Measurements from ENCODE around the gene EFNA3.
A peak's percentile ranks its signal among the peaks of the same experiment; 100 is the strongest.

EFNA3 gene, protein sequence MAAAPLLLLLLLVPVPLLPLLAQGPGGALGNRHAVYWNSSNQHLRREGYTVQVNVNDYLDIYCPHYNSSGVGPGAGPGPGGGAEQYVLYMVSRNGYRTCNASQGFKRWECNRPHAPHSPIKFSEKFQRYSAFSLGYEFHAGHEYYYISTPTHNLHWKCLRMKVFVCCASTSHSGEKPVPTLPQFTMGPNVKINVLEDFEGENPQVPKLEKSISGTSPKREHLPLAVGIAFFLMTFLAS

GRCh38 chr1:155078469-155079209 lies at the start of gene EFNA3:
Gene EFNA3 (plus strand): TSS chr1:155078837. CDS start chr1:155078942, 105 bp downstream.
- Mint-ChIP-seq H3K36me3 (ENCODE audit: low read depth) (no peaks in the 10 kb centered on the region), H3K27ac (peak within 1 kb of the TSS; percentile 53), H3K4me1 (ENCODE audit: low read depth) (peaks cover 43% of the 10 kb centered on the region), H3K4me3 (peak within 1 kb of the TSS; percentile 65), H3K9me3 (no peaks in the 10 kb centered on the region), H3K27me3 (peaks cover 36% of the 10 kb centered on the region)
- peak; percentile 83 for DNase-seq

GRCh38 chr1:155029513-155030242 lies 49.0 kb upstream of the EFNA3 start:
- H3K9me3 Mint-ChIP-seq, result no peaks in the 10 kb centered on the region
- H3K27me3 Mint-ChIP-seq, result no peaks in the 10 kb centered on the region
- no peak overlapping the region for H3K27ac Mint-ChIP-seq

GRCh38 chr1:155030243-155030795 lies 48.3 kb upstream of the EFNA3 start:
- no peak for DNase-seq
- Mint-ChIP-seq H3K36me3 (ENCODE audit: low read depth) (no peaks in the 10 kb centered on the region), H3K4me1 (ENCODE audit: low read depth) (no peaks in the 10 kb centered on the region), H3K27me3 (no peaks in the 10 kb centered on the region), H3K4me3 (no peak overlapping the region), H3K9me3 (no peaks in the 10 kb centered on the region), H3K27ac (no peak overlapping the region)

More at GRCh38 chr1:155029513-155030242, 49.0 kb upstream of the EFNA3 start:
- DNase-seq, result no peak
- Mint-ChIP-seq H3K4me3 (no peak overlapping the region), H3K36me3 (ENCODE audit: low read depth) (no peaks in the 10 kb centered on the region), H3K4me1 (ENCODE audit: low read depth) (no peaks in the 10 kb centered on the region)

- H3K9me3 Mint-ChIP-seq, result no peaks in the 10 kb centered on the region
- no peak overlapping the region for H3K4me3 Mint-ChIP-seq
- H3K4me1 Mint-ChIP-seq (ENCODE audit: low read depth), result no peaks in the 10 kb centered on the region
- no peak for DNase-seq
- no peak overlapping the region for H3K27ac Mint-ChIP-seq
- no peaks in the 10 kb centered on the region for H3K27me3 Mint-ChIP-seq
- no peaks in the 10 kb centered on the region for H3K36me3 Mint-ChIP-seq (ENCODE audit: low read depth)
Observed at GRCh38 chr1:155030899-155031298, 47.7 kb upstream of the EFNA3 start.

- no peak overlapping the region for H3K4me3 Mint-ChIP-seq
- H3K4me1 Mint-ChIP-seq (ENCODE audit: low read depth), result no peaks in the 10 kb centered on the region
- no peak overlapping the region for H3K27ac Mint-ChIP-seq
- H3K27me3 Mint-ChIP-seq, result no peaks in the 10 kb centered on the region
- H3K36me3 Mint-ChIP-seq (ENCODE audit: low read depth), result no peaks in the 10 kb centered on the region
- no peak for DNase-seq
- no peaks in the 10 kb centered on the region for H3K9me3 Mint-ChIP-seq
Observed at GRCh38 chr1:155032886-155033285, 45.8 kb upstream of the EFNA3 start.

GRCh38 chr1:155033524-155033923 lies 45.1 kb upstream of the EFNA3 start, which contains the start of the genes DCST1 and DCST2:
Gene DCST1 (plus strand): TSS chr1:155033824. CDS start chr1:155034037, 213 bp downstream.
Gene DCST2 (minus strand): TSS chr1:155033781. CDS start chr1:155033701, 80 bp downstream.
- Mint-ChIP-seq H3K36me3 (ENCODE audit: low read depth) (no peaks in the 10 kb centered on the region), H3K9me3 (no peaks in the 10 kb centered on the region), H3K27me3 (peaks cover 1% of the 10 kb centered on the region), H3K4me1 (ENCODE audit: low read depth) (no peaks in the 10 kb centered on the region), H3K4me3 (no peak within 1 kb of the TSS), H3K27ac (no peak within 1 kb of the TSS)
- DNase-seq, result no peak

DNA sequence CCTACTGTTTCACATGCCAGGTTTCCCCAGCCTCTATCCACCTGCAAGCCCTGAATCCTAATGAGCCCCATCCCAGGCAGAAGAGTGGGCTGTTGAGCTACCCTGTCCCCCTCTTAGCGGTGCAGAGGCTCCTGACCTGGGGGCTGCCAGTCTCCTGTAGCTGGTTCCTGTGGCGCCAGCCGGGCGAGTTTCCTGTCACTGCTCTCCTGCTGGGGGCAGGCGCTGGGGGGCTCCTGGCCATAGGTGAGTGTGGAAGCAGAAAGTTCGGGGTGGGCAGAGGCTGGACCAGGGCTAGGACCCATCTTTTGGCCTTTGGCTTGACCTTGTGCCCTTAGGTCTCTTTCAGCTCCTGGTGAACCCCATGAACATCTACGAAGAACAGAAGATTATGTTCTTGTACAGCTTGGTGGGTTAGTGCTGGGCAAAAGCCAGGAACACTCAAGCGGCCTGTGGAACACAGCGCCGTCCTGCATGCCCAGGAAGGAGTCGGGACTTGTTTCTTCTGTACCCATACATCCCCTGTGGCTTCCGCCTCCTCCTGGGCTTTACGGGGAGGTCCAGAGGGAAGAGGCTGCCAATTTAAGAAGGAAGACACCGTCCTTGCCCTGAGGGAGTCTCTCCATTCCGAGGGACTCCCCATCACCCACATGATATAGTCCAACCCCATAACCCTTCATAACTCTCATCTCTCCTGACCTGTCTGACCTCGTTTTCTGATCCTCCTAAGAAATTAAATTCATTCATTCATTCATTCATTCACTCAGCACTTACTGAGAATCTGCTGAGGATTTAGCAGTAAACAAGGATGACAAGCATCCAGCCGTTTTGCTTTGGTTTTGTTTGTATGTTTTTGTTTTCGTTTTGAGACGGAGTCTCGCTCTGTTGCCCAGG lies 44.1 kb upstream of the EFNA3 start:
- no peaks in the 10 kb centered on the region for H3K9me3 Mint-ChIP-seq
- H3K36me3 Mint-ChIP-seq (ENCODE audit: low read depth), result no peaks in the 10 kb centered on the region
- no peaks in the 10 kb centered on the region for H3K4me1 Mint-ChIP-seq (ENCODE audit: low read depth)
- no peak overlapping the region for H3K4me3 Mint-ChIP-seq
- no peak for DNase-seq
- H3K27ac Mint-ChIP-seq, result no peak overlapping the region
- H3K27me3 Mint-ChIP-seq, result peaks cover 2% of the 10 kb centered on the region

DNA sequence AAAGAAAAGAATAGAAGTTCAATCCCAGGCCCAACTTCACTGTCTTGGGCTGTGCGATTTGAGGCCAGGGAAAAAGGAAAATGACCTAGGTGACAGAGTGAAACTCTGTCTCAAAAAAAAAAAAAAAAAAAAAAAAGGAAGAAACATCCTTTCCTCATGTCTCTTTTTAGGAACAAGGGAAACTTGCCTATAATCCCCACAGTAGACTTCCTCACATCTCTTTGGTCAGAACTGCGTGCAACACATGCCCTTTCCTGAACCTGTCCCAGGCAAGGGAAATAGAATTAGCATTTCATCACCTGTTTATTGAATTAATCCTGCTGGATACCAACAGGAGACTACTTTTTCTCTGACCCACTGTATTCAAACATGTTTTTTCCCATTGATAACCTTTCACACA lies 42.7 kb upstream of the EFNA3 start:
- no peak for DNase-seq
- Mint-ChIP-seq H3K4me3 (no peak overlapping the region), H3K4me1 (ENCODE audit: low read depth) (no peaks in the 10 kb centered on the region), H3K27ac (no peak overlapping the region), H3K9me3 (no peaks in the 10 kb centered on the region), H3K27me3 (peaks cover 2% of the 10 kb centered on the region), H3K36me3 (ENCODE audit: low read depth) (no peaks in the 10 kb centered on the region)

- H3K4me3 Mint-ChIP-seq, result no peak overlapping the region
Observed at GRCh38 chr1:155037043-155037442, 41.6 kb upstream of the EFNA3 start.

GRCh38 chr1:155037851-155038441 lies 40.7 kb upstream of the EFNA3 start:
- Mint-ChIP-seq H3K27ac (no peak overlapping the region), H3K27me3 (peaks cover 2% of the 10 kb centered on the region), H3K4me1 (ENCODE audit: low read depth) (no peaks in the 10 kb centered on the region), H3K4me3 (no peak overlapping the region), H3K36me3 (ENCODE audit: low read depth) (no peaks in the 10 kb centered on the region), H3K9me3 (no peaks in the 10 kb centered on the region)
- DNase-seq, result no peak

More at GRCh38 chr1:155037043-155037442, 41.6 kb upstream of the EFNA3 start:
- DNase-seq, result no peak
- H3K36me3 Mint-ChIP-seq (ENCODE audit: low read depth), result no peaks in the 10 kb centered on the region
- no peak overlapping the region for H3K27ac Mint-ChIP-seq
- no peaks in the 10 kb centered on the region for H3K4me1 Mint-ChIP-seq (ENCODE audit: low read depth)
- peaks cover 2% of the 10 kb centered on the region for H3K27me3 Mint-ChIP-seq
- no peaks in the 10 kb centered on the region for H3K9me3 Mint-ChIP-seq

GRCh38 chr1:155038602-155039307 lies 39.9 kb upstream of the EFNA3 start:
- Mint-ChIP-seq H3K4me3 (no peak overlapping the region), H3K9me3 (no peaks in the 10 kb centered on the region), H3K27me3 (peaks cover 2% of the 10 kb centered on the region), H3K4me1 (ENCODE audit: low read depth) (no peaks in the 10 kb centered on the region), H3K36me3 (ENCODE audit: low read depth) (no peaks in the 10 kb centered on the region), H3K27ac (no peak overlapping the region)
- DNase-seq, result no peak

- H3K27ac Mint-ChIP-seq, result no peak overlapping the region
- H3K4me3 Mint-ChIP-seq, result no peak overlapping the region
- DNase-seq, result no peak
- no peaks in the 10 kb centered on the region for H3K9me3 Mint-ChIP-seq
- H3K27me3 Mint-ChIP-seq, result peaks cover 2% of the 10 kb centered on the region
- no peaks in the 10 kb centered on the region for H3K4me1 Mint-ChIP-seq (ENCODE audit: low read depth)
- H3K36me3 Mint-ChIP-seq (ENCODE audit: low read depth), result no peaks in the 10 kb centered on the region
Observed at GRCh38 chr1:155039308-155039669, 39.3 kb upstream of the EFNA3 start.
